Urothelium cell line (cell line): ENCODE results near the gene LSAMP.

Experiments
- DNase-seq: peaks from one replicate; pipeline ENCODE4 v3.0.0; 2011; ENCODE audit warnings: low spot score, mixed read lengths
- FAIRE-seq: peaks from 2 replicates; lab custom pipeline; 2011; peaks lifted over from hg19 to GRCh38; lab: Jason Lieb, UNC

LSAMP gene

DNA sequence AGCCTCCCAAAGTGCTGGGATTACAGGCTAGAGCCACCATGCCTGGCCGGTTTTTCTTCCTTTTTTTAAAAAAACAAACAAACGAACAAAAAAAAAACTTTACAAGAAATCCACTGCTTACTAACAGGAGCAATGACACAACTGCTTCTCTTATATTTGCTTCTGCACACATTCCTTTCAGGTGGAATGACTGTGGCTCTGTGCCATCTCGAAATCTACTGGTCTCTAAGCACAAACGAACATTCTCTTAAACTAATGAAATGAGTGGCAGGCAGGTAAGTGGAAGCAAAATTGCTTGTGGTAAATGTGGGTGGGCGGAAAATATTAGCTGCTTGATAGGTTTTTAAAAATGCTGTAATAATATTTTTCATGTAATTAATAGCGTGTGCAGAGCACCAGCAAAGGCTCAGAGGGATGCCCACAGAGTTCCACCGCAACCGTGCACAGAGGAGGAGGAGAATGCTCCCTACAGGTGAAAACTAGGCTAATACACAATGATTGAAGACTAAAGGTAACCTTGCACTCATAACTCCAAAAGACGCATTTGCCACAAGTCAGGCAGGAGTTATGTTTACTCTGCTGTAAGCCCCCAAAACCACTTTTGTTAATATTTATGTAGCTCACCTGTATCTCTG, 77.4 kb downstream of the LSAMP start:
- DNase-seq (no peak), FAIRE-seq (no peak)

DNA sequence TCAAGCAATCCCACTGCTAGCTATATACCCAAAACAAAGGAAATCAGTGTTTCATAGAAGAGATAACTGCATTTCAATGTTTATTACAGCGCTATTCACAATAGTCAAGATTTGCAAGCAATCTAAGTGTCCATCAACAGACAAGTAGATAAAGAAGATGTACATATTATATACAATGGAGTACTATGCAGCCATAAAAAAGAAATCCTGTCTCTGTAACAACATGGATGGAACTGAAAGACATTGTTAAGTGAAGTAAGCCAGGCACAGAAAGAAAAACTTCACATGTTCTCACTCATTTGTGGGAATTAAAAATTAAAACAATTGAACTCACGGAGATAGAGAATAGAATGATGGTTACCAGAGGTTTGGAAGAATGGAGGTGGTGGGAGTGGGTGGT, 89.2 kb downstream of the LSAMP start:
- DNase-seq (no peak), FAIRE-seq (no peak)

DNA sequence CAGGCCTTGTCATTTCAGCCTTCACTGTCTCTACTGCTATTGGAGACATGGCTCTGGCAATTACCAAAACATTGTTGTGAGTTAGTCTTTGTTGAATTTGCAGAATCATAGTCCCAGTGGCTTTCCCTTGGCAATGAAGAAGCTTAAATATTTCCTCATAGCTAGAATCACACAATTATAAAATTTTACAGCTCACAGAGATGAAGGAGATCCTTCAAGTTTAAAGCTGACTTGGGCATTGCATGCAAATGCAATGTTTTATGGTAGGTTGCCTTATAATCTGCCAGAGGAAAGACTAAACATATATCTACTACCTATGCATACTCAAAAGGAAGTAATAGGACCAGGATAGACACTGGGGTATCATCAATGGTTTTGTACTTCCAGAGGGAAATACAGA, 90.9 kb downstream of the LSAMP start:
- DNase-seq, result no peak
- FAIRE-seq, result no peak

DNA sequence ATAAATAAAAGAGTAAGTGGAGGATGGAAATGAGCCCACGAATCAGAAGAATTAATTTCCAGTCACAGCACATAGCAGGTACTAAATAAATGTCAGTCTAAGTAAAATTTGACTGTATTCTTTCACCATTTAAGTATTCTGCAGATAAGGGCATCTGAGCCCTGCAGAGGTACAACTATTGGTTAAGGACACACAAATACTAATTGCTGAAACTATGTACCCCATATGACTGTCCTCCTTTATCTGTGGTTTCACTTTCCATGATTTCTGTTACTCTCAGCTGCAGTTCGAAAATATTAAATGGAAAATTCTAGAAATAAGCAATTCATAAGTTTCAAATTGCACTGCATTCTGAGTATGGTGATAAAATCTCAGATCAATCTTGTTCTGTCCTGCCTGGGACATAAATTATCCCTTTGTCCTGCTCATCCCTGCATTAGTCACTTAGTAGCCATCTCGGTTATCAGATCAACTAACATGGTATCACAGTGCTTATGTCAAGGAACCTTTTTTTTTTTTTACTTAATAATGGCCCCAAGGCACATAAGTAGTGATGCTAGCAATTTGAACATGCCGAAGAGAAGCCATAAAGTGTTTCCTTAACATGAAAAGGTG, 95.1 kb downstream of the LSAMP start:
- FAIRE-seq (peak; percentile 73), DNase-seq (no peak)

DNA sequence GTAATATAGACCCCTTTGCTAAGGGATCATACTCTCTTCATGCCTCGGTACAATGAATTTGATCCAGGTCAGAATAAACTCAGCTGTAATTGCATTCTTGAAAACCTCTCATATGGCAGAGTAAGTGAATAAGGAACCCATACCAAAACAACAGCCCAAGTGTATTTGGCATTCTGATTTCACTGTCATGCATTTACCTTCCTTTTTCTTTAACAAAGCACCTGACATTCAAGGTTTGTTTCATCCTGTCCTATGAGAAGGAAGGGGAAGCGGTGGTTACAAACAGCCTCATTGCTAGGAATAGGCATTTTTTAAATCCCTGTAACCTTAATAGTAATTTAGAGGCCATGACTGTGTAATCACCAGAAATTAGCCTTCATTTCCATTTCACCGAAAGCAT, 97.1 kb downstream of the LSAMP start:
- FAIRE-seq (peak; percentile 27), DNase-seq (no peak)

DNA sequence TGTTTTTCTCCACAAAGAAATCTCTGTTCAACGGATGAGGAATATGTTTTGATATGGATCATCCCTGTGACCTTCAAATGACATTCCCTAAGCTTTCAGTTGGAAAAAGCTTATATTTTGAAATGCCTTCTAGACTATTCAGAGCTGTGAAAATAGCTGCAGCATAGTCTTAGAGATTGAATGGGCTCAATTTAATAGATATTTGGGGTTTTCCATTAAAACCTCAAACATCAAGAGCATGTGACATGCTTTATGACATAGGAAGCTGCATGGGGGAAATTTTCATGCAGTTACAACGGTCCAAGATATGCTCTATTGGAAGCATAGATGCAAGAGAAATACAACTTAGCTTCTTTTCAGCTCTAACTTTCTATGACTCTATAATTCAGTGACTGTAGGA, 102.8 kb downstream of the LSAMP start:
- FAIRE-seq (no peak), DNase-seq (no peak)

DNA sequence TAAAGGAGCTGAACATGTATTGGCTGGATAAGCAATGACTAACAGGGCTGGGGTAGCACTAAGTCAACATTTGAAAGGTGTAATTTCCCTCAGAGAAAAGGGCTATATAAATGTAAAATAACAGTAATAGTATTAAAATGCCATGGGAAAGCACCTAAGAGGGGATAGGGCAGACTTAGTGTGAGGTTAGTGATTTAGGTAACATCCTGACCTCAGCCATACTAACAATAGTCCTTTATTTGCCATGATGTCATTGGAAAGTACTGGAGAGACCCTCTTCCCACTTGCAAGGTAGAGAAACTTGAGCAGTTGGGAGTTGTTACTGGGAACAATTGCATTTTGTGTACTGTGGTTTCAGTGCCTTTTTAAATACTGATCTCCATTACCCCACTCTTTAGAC, 103.4 kb downstream of the LSAMP start:
- FAIRE-seq, result no peak
- DNase-seq, result no peak

DNA sequence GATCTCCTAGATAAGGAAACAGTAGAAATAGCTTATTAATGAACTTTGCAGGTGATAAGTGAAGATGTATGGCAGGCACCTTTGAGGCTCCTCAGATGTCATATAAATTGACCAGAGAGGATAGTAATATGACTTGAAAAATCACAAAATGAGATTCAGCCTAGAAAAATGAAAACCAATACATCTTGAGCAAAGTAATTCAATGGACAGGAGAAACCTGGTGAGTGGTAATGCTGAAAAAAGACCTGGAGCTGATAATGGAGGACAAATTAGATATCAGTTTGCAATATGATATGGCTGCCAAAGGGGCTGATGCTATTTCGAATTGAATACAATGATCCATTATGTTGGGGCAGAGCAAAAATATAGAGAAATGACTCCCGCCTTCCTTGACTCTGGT, 103.9 kb downstream of the LSAMP start:
- DNase-seq, result no peak
- FAIRE-seq, result no peak

DNA sequence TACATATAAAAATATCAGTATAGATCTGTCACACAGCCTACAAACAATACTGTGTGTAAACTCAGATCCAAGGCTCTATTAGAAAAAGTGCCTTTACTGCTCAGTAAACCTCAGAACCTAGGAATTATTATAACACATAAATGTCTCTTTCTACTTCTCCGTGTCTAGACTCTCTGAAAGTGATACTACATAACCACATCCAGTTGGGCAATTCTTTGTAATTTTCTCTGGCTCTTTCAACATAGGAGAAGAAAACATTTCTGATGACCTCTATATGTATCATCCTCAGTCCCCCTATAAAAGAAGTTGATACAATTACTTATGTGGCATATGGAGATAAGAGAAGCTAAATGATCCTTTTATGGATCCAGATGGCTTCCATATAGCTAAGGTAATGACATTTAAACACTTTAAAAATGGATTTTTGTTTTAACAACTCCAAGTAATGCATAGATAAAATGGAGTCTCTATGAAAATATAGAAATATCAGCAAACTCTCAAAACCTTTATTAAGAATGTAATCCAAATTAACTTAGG, 104.5 kb downstream of the LSAMP start:
- no peak for FAIRE-seq
- no peak for DNase-seq

DNA sequence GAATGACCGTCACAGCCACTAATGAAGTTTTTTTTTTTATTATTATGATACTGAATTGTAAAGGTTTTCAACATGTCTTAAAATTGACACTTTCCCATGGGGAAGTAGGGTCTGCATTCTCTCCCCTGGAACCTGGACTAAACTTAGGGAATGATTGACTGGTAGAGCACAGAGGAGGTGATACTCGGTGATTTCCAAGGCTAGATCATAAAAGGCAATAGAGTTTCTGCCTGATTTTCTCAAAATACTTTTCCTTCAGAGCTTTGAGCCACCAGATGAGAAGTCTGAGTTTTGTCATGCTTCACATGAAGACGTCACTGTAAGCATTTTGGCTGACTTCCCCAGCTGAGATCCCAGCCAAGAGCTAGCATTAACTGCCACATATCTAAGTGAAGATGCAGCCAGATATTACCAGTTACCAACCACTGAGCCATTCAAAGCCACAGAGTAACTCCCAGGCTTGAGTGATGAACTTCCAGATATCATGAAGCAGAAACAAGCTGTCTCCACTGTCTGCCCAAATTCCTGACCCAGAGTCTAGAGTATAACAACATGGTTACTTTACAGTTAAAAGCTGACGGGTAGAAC, 105.8 kb downstream of the LSAMP start:
- no peak for FAIRE-seq

DNA sequence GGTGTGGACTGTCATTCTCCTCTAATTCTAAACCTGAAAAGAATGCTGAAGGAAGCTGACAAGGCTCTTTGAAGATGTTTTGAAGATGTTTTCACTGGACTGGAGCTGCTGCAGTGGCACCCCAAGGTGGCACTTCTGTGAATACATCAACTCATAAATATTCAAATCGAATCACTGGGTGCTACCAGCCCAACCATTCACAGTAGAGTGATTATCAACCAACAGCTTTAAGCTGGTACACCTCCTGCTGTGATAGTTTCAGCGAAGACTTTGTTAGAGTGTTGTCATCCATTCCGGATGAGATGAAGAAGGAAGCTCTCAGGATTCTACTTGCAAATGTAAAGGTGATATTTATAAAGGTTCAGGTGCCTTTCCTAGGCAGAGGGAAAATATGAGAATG, 106.6 kb downstream of the LSAMP start:
- no peak for DNase-seq
- FAIRE-seq, result no peak

More for the DNA sequence above, 105.8 kb downstream of the LSAMP start:
- DNase-seq, result no peak

DNA sequence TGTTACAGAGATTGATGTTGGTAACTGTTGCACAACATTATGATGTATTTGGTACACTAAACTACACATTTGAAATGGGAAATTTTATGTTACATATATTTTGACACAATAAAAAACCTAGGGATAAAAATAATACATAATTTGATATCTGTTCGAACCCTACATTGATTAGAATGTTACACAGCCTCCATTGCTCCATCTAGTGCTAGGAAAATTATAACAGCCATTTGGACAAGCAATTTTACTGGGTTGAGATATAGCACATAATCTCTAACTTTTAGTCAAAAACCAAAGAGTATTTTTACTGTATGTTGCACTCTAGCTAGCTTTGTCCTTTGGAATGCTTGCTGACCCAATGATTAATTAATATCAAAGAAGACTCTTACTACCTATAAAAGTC, 108.1 kb downstream of the LSAMP start:
- DNase-seq (no peak), FAIRE-seq (no peak)

DNA sequence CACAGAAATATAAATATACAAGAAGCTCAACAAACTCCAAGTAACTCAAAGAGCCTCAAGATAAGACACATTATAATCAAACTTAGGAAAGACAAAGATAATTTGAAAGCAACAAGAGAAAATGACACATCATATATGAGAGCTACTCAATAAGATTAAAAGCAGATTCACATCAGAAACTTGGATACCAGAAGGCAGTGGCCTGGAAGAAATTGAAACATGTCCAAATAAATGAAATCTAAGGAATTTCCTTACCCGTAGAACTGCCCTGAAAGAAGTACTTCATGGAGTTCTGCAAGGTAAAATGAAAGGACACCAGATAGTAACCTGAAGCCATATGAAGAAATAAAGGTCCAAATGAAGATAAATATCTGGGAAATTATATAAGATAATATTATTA, 113.9 kb downstream of the LSAMP start:
- FAIRE-seq, result no peak
- DNase-seq, result no peak

DNA sequence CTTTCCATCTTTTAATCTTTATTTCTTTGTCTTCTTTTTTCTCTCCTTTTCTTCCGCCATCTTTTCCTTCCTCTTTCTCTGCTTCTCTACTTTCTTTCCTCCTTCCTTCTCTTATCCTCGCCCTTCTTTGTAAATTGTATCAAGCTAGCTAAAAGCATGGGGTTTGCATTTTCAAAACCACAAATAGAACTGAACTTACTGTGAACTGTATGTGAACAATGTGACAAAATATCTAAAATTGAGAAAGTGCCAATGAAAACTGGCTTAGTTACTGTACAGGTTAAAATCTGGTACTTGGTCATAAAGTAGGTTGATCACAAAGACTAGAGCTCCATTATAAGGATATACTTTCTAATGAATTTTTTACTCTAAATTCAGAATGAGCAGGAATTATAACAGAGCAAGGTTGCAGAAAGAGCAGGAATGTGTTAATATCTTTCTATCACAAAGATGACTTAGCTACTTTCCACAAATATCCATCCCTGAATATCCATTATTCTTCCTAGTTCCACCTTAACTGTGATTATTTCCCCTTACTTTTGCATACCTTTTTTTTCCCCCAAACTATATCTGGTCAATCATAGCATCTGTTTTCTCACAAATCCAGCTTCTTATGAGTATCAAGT, 122.4 kb downstream of the LSAMP start:
- FAIRE-seq, result no peak

DNA sequence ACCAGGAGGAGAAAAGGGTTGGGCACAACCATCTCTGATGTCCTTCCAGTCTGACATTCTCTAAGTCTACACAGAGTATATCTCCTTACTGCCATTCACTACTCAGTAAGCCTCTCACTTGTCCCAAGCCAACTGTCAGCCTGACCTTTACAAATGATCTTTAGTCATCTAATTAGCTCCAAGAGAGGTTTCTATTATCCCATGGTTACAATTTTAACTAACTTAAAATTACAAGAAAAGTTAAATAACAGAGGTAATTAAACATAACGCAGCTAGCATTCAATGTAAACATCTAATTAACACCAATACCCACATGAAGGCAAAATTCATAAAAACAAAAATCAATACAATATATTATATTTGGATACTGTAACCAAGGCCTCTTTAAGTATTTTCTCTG, 126.9 kb downstream of the LSAMP start:
- DNase-seq (no peak), FAIRE-seq (no peak)

More for the DNA sequence above, 122.4 kb downstream of the LSAMP start:
- DNase-seq, result no peak

DNA sequence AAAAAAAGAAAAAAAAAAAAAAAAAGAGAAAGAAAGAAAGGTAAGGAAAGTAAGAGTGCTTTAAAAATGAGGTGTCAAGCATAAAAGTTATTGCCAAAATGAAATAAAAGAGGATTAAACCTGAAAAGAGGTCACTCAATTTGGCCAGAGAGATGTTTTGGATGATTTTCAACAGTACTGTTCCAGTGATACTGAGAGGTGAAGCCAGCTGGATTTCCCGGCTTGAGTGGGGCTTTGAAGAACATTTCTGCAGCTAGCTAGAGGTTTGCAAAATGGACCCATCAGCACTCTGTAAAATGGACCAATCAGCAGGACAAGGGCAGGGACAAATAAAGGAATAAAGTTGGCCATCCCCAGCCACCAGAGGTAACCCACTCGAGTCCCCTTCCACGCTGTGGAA, 128.5 kb downstream of the LSAMP start:
- no peak for DNase-seq
- no peak for FAIRE-seq

DNA sequence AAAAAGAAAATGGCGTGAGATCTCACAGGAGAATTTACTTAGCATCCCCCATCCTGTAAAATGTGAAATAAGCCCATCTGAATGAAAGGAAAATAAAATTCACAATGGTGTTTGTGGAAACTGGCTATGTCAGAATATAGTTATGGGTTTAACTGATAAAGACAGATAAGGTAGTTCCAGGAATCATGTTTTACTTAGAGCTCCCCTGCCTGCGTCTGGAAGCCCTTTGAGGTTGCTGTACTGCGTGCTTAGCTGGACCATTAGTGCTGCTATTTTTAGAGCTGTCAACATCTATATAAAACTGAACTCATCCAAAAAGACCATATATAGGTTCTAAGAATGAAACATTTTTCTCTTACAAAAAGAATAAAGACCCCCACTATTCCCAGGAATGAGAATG, 130.8 kb downstream of the LSAMP start:
- DNase-seq, result no peak
- no peak for FAIRE-seq

DNA sequence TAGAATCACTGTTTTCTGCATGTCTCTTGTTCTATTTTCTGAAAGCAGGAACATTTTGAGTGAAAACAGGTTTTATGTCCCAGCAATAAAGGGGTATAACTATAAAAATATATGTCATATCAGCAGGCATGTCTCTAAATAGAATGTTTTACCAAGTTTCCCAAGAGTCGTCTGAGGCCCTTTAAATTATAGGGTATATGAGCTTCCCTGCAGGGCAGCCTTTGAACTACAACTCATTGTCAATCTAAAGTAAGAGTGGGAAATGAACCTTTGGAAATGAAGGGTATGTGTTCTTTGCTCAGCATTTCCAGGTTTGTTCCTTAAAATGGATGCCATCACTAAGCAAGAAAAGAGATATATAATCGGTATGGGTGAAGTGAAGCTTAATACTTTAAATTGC, 138.6 kb downstream of the LSAMP start:
- FAIRE-seq (no peak), DNase-seq (no peak)

DNA sequence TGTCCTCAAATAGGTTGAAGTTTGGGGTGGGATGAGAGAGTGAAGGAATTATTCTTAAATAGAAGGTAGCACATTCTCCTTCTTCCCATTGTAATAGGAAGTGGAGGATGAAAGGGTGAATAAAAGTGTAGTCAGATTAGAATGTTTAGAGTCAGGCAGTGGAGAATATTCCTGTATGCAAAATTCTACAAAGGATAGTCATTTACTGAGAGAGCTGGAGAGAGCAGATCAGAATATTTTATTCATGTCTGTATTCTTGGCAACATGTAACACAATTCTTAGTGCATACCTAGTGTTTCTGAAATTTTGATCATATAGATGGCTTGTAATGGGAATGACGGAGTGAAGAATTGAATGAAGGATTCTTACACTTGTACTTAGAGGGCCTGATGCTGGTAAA, 139.1 kb downstream of the LSAMP start:
- DNase-seq, result no peak
- FAIRE-seq, result no peak

DNA sequence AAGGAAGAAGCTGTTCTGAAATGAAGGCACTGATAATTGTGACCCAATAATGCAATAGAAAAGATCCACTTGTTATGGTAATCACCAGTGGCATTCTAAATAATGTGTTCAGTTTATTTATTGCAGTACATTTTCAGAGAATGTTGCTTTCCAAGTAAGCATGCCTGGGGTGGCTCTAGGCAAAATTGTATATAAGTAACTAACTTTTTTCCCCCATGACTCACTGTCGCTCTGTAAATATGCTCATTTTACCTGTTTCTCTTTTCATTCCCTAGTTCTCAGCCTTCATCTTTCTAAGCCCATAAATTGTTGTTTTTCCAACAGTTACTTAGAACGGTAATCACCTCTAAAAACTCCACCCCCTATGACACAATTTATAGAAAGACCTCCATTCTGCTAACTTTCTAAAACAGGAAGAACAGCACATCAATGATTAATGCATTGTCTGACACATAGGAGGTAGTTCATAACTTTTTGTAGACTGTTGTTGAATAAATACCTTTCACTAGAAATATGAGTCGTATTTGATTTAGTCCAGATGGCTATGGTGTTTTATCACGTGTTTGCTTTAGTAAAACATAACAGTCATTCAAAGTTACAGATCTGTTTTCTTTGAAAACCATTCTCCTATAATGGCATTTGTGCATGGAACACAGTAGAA, 143.1 kb downstream of the LSAMP start:
- FAIRE-seq, result peak; percentile 62
- no peak for DNase-seq

DNA sequence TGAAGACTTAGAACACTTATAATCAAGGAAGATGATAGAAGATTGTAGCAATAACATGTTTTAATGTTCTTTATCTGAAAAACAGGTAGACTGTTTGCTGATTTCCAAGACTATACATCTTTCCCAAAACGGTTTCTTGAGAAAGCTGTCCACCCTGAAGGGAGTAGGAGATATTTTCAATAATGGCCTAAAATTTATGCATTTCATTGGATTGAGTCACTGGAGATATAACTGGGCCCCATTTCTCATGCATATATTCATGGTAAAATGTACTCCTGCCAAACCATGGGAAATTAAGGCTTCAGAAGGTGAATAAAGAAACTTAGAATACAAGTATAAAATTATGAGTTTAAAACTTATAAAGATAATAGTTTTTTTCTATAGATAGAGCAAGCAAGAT, 143.9 kb downstream of the LSAMP start:
- FAIRE-seq (no peak), DNase-seq (no peak)
